Limb (tissue), 2 donors: Measurements from ENCODE around the gene INPP4B.

Source experiments
- DNase-seq, 2 donors: peaks; one replicate each; pipeline ENCODE4 v3.0.0-alpha.2; 2016; ENCODE audit errors: extremely low spot score in 2 of 2

Gene INPP4B

DNA sequence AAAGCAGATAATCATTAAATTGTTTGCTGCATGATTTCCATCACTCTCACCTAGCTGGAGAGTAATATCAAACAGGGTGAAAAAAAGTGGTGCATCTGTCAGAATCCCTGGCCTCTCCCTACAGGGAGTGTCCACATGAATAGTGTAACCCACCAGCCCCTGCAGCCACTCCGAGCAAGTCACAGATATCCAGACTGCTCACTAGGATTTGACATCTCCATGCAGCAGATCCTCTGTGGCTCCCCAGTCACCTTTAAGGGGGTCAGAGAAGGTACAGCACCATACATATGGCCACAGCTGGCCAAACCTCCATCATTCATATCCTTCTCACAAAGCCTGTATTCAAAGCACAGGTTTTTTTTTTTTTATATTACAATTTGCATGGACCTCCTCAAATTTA lies 536.3 kb downstream of the INPP4B start:
- no peak for DNase-seq

DNA sequence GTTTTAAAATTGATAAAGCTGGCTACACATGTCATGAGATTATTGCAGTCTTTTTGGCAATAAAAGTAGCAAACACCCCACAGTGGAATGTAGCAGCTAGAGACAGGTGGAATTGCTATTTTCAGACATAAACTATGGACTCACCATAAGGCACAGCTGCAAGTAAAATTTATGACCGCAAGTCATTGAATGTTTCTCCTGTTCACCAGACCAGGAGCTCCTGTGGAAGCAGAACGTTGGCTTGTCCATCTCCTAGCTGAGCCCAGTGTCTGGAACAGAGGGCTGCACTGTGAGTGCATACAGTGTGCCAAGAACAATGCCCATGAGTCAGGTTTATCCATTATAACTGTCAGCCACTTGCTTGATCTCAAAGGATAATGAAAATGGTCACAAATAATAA lies 538.2 kb downstream of the INPP4B start:
- DNase-seq, result peak in 1 of 2 donors; percentile 30

DNA sequence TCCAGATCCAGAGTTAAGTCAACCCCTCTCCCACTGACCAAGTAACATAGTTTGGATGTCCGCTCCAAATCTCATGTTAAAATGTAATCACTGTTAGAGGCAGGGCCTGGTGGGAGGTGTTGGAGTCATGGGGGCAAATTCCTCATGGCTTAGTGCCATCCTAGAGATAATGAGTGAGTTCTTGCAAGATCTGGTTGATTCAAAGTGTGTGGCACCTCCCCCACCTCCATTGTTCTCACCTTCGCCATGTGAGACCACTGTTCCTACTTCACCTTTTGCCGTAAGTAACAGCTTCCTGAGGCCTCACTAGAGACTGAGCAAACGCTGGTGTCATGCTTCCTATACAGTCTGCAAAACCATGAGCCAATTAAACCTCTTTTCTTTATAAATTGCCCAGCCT lies 548.8 kb downstream of the INPP4B start:
- DNase-seq, result no peak

DNA sequence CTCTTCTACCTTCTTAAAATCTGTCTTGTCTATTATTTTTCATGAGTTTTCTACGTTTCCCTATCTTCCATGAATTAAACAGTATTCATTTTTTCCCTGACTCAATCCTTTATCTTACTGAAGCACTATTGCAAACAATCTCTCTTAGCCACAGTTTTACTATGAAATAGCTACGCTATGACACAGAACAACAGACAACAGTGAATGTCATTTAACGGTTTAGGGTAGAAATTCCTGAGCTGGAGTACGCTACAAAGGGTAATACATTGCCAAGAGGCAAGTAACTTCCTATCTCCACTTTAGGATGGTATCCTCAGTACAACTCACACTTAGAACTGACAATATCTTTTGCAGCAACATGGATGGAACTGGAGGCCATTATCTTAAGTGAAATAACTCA lies 552.6 kb downstream of the INPP4B start:
- no peak for DNase-seq

DNA sequence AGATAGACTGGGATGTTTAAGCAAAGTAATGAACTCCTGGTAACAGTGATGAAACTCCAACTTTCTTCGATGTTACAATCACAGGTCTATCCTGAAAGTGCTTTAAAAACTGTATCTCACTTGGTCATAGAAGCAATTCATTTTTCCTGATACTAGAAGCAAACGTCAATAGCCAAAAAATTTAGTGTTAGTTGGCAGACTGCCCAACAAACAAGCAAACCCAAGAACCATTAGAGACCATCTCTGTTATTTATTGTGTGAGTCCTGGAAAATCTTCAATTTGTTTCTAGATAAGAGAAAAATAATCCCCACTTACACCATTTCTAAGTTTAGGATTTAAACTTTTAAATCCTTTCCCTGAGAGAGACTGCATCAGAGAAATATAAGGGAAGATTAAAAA lies 553.9 kb downstream of the INPP4B start:
- DNase-seq, result no peak

DNA sequence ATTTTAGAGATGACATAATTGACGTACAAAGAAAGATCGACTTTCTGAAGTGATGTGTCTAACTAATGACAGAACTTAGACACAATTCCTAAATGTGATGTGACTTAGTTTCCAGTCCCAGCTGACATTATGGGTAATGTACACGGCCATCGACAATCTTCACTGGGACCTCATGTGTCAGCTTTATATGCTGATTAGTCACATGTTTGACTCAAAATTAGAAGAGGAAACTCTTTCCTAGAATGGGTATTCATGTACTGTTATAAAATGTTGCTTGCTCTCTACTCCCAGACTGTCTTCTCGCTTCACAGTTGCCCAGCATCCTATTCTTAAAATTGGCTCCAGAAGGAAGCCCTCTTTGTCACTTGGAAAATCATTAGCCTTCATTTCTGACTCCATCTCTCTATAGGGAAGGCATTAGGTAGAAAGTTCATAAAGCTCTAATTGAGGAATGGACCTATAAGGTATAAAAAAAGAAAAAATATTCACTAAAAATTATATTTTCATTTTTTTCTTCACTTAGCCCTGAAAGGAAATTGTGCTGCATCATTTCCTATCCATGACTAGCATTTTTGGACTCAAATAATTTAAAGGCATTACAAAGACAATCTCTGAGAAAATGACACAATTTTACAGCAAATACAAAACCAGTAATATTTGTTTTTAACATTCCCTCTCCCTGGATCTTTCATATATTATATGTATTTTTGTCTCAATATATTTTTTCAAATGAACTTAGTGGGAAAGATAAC lies 554.6 kb downstream of the INPP4B start:
- DNase-seq, result no peak

DNA sequence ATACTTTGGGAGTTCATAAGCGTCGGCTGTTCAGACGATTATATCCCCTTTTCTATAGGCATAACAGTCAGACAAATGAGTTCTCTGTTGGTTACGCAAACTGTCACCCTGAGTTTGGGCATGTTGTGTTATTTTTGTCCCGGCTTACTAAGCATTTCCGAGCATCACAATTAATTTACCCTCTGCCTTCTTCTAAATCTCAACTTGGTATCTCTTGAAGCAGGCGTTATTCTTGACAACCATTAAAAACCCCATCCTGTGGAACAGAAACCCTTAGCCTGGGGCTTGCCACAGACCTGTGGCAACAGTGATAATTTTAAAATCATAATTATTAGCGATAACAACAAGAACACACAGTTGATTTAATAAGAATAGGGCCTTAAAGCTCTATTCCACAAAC lies 558.7 kb downstream of the INPP4B start:
- no peak for DNase-seq

DNA sequence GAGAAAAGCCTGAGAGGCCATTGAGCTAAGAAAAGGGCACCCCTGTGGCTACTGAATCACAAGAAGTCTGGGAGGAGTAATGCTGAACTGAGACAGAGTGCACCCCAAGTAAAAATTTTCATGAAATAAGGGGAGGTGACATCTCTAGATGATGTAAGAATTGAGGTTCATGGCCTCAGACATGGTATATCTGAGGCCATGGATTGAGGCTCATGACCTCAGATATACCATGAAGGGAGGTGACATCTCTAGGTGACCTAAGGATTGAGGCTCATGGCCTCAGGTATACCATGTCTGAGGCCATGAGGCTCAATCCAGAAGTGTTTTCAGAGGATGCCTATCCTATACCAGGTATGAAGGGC lies 560.9 kb downstream of the INPP4B start:
- no peak for DNase-seq

DNA sequence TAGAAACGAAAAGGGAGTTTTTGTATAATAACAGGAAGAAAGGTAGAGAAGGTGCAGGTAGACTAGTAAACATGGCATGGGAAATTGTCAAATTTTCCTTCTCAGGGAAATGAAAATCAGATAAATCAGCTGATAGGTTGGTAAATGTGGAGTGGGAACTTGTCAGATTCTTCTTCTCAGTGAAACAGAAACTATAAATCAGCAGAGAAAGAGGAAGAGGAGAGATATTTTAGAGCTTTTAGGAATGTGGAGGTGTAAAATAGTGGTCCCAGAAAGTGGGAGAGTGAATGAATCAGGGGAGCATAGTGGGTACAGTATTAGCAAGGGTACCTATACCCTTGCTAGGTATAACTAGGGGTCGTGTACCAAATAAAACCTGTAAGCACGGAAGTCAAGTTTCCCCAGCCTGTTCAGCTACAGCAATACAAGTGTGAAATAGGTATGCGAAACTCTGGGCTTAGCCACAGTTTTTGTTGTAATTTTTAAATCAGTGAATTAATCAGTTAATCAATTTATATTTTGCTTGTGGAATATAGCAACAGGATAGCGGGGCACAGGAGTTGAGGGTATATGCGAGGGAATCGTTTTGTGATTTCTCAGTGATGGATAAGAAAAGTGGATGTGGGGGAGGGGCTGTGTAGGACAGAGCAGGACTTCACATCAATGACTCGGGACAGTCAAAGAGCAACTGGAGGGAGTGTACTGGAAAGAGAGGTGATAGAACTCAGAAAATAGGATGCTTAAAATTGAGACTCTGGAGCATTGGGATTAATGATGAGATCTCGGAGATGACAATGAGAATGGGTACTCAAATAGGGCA lies 561.5 kb downstream of the INPP4B start:
- DNase-seq, result no peak

DNA sequence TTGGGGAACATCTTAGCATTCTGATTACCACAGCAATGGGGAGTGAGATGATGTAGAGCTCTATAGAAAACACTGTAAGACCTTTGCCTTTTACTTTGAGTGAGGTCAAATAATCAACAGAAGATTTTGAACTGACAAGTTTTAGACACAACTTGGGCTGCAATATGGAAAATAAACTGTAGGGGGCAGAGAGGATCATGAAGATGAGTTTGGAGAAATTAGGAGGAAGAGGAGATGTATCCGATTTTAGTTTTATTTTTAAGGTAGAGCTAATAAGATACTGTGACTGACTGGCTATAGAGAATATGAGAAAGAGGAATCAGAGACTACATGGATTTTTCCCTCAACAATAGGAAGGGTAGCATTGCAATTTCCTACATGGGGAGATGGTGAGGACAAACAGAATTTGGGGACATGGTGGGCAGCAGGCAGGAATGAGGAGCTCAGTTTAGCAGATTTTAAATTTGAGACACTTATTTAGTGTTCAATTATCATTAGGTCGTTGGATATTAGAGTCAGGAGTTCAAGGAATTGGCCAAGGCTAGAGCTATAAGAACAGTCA lies 563.1 kb downstream of the INPP4B start:
- no peak for DNase-seq

DNA sequence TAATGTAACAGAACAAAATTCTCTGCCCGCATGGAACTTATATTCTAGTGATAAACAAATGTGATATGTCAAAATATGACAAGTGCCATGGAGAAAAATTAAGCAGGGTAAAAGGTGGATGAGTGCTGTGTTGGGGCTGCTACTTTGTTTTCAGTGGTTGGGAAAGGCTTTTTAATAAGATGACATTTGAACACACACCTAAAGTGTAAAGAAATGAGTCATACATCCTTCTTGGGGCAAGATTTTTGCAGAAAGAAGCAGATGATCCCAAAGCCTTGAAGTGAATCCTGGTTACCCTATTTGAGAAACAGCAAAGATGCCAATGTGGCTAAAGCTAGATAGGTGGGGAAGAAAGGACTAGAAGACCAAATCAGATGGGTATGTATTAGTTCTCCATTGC lies 564.1 kb downstream of the INPP4B start:
- DNase-seq, result no peak

DNA sequence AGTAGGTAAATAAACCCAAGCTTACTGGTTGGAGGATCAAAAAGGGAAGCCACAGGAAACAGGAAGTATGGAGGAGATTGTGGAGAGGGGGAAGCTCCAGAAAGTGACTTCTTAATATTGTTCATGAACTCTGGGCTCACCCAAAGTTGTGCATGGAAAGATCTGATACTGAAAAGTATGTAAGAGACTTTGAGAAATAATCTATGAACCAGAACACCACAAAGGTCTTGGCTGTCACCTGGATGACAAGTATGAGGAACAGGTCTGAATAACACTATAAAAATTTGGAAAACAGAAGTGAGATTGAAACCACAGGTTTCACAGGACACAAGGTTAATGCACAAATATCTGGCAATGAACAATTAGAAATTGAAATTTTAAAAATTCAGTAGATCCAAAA lies 567.4 kb downstream of the INPP4B start:
- no peak for DNase-seq

DNA sequence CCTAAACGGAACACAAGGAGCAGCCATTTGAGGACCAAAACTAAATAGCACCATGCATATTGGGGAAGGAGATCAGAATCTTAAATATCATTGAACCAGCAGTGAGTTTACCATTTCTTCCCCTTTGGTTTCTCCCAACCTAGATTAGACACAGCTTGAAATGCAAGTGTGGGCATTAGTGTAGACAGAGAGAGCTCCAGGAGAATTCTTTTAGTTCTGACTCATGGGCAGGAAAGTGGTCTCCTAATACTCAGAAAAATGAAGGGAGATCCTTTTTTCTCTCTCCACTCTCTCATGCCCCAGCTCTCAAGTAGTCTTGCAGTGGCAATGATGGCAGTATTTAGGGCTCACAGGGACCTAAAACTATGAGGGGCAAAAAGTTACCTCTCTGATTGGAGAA lies 567.9 kb downstream of the INPP4B start:
- no peak for DNase-seq

DNA sequence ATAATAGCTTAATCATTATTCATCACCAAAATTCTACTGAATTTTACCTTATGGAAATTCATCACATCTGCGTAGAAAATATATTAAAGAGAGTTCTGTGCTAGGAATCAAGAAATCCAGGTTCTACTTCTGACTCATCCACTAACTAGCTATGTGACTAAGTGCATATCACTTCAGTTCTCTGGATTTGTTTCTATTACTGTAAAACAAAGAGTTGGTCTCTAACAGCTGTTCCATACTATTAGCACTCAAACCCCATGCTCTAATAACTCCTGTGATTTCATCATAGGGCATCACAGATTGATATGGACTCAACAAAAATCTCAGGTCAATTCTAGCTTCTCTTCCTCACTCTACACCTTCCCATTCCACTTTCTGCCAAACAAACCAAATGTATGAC lies 572.0 kb downstream of the INPP4B start:
- DNase-seq, result no peak

DNA sequence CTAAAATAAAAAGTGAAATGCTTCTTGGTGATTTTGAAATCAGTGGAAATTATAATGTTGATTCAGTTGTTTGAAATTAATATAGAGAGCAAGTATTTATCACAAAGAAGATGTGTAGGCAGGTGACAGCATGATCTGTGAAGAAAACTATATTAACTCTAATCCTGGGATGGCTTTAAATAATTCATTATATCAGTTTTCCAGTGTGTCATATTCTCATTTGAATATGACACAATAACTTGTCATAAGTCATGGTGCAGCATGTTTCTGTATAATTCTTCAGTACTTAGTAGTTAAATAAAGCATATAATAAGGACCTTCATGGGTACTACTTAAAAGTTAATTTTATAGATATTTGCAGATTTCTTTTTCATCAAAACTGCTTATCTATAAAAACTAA lies 573.6 kb downstream of the INPP4B start:
- no peak for DNase-seq

DNA sequence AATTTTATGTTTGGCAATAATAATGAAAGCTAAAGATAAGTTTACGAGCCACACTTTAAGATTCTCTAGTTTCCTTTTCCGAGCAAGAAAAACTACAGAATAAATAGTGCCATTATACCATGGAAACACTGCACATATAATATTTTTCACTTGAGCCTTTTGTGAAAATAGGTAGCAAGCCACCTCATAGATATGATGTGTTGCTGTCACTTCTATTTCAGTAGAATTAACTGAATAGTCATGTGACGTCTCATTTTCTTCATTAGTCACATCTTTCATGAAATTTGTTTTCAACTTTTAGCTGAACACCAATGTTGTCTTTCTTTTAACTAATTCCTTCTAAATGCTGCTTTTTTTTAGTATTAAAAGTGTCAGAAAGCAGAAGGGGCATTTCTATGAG lies 574.3 kb downstream of the INPP4B start:
- DNase-seq, result no peak

DNA sequence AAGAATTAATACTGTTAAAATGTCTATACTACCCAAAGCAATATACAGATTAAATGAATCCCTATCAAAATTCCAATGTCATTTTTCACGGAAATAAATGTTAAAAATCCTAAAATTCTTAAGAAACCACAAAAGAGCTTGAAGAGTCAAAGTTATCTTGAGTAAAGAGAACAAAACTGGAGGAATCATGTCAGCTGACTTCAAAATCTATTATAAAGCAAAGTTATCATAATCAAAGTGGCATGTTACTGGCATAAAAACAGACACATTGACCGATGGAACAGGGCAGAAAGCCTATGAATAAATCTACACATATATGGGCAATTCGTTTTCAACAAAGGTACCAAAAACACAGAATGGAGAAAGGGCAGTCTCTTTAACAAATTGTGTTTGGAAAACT lies 579.0 kb downstream of the INPP4B start:
- DNase-seq, result no peak

DNA sequence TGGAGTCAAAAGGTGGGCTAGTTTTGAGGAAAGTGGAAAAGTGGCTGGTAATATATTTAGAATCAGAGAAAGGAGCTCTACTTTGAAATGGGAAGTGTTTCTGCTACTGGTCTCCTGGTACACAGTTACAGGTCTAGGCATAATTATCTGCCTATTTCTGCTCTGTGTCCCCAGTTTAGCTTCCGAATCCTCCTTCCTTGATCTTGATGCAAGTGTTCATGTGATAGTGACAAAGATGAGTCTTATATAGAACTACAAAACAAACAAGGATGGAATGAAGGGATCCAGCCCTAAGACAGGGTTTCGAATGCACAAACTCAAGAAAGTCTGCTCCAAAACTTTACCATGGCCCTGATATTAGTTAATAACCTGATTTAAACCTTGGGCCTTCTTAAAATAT lies 580.2 kb downstream of the INPP4B start:
- DNase-seq, result no peak

DNA sequence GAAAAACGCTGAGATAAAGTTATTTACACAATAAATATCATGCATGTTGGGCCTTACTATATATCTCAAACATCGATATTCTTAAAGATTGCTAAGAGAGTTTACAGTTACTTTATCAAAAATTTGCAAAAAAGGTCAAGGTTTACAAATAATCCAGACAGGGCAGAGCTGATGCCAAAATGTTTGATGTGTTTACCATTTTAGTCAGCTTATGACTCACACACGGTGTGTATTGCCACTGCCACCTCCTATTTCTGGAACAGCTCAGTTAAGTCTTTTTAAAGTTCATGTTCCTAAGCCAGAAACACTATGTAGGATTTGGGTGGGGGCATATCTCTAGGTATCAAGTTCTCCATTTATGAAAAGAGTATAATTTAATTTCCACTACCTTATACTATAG lies 580.6 kb downstream of the INPP4B start:
- no peak for DNase-seq

DNA sequence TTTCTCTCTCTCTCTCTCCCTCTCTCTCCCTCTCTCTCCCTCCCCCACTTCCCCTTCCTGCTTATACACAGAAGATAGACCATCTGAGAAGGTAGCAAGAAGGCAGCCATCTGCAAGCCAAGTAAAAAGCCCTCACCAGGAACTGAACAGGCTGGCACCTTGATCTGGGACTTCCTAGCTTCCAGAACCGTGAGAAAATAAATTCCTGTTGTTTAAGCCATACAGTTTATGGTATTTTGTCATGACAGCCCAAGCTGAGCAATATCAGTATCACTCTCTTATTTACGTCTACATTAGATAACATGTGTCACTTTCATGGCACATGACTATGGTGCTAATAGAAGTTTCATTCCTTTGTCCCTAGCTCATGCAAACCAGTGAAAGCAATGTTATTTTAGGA lies 581.1 kb downstream of the INPP4B start:
- no peak for DNase-seq

DNA sequence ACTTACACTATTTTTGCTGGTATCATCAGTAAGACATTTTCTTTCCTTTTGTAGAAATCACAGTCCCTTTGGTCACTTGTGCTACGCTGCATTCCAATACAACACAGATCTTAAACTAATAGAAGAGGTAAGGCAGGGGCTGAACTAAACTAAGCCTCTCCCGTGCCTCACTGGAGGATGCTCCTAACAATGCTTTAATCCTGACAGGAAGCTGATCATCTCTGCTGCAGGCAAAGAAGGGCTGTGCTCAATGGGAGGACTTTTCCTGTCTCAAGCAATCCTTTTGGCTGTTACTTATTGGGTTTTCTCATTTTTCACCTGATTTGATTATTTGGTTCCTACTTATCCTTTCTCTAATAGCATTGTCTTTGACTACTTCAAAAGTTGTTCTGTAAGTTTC lies 583.1 kb downstream of the INPP4B start:
- no peak for DNase-seq

DNA sequence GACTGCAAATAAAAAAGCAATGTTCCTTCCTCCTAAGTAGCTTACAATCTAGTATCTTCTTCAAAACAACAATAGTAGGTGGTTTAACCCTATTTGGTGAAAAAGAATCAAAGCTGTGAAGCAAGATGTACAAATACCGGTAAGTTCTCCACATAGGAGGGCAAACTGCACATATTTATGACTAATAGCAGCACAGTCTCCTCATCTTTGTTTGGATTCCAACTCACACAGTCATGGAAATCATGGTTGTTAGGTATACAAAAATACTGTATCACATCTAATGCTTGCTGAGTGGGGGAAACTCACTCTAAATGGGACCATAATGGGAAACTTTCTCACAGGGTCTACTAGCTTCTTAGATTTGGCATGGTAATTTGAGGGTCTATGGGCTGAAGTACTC lies 597.2 kb downstream of the INPP4B start:
- DNase-seq, result no peak

DNA sequence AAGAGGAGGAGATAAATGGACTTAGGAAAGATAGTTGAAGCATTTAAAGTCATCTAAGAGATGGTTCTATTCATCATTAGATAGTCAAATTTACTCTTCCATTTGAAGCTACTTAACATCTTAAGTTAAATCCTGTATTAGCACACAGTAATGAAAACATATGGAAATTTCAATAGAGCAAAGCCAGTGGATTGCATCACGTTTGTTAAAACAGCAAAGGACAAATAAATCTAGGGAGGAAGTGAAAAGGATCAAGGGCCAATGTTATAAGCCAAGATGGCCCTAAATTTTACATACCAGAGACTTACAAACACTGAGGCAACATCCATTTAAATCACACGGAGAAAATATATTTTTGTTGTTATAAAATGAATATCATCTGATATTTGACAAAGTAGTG lies 602.8 kb downstream of the INPP4B start:
- no peak for DNase-seq
